ENCODE results near the gene TSHZ1.

TSHZ1 gene

DNA sequence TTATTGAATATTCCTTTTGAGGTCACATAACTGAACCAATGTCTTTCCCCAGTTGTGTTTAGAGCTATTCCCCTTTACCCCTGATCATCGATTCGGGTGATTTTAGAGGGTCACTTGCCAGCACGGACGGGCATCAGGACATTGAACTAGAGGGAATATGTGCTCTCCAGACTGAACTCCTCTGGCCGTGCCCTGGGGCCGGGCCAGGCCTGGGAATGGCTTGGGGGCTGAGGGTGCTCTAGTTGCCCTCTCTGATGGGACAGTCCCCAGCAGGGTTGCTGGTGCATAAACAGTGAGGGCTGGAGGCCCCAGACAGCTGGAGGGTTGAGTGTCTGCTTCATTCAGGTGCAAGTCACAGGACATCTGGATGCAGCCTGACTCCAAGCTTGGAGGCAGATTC lies 126.2 kb downstream of the TSHZ1 start:
- H3K4me3 ChIP-seq (ENCODE audit: low read depth, low read length) = no peak overlapping the region
- DNase-seq (ENCODE audit: low read depth) = no peak
- TF ChIP-seq CTCF (IDR thresholded peaks at IDR 0.05; ENCODE audit: low read depth, low read length, missing control alignments) = no peak
- in situ Hi-C loops (cut with HindIII; ENCODE audit: low sequenced_read_pairs) = no loop called here

DNA sequence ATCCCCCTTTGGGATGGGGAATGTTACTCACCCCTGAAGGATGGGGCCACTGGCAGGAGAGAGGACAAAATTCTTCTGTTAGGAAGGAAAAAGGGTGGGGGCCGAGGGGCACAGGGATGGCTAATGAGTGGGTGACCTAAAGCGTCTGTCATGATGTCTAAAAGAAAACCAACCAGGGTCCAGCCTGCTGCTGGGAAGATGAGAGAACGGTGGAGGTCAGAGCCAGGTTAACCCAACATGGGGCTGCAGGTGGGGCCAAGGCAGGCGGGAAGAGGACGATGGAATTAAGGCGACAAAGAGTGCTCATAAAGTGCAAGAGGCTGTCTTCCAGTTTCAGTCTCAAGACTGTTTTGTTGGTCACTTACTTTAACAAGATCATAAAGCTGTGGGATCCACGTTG lies 126.8 kb downstream of the TSHZ1 start:
- no peak for DNase-seq (ENCODE audit: low read depth)
- H3K4me3 ChIP-seq (ENCODE audit: low read depth, low read length) = no peak overlapping the region
- TF ChIP-seq CTCF (IDR thresholded peaks at IDR 0.05; ENCODE audit: low read depth, low read length, missing control alignments) = no peak
- in situ Hi-C loops (cut with HindIII; ENCODE audit: low sequenced_read_pairs) = no loop called here

DNA sequence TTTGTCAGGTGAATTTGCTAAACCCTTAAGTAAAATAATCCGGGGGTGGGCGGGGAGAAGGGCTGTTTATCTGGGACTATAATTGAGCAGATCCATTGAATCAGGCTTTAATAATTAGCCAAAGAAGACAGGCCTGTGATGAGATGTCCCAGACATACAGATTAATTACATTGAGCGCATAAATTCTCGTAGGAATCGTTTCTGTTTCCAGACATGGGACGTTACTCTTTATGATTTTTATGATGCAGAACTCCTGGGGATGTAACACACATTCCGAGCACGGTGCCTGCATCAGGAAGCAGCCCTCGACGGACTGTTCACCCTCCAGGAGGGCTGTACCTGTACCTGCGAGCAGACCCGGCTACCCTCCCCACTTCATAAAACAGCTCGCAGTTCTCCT lies 128.0 kb downstream of the TSHZ1 start:
- no peak for DNase-seq (ENCODE audit: low read depth)
- no peak for TF ChIP-seq CTCF (IDR thresholded peaks at IDR 0.05; ENCODE audit: low read depth, low read length, missing control alignments)
- in situ Hi-C loops (cut with HindIII; ENCODE audit: low sequenced_read_pairs) = no loop called here
- H3K4me3 ChIP-seq (ENCODE audit: low read depth, low read length) = no peak overlapping the region
